Loucy (cell line): ENCODE measurements around the gene GREB1.

Source experiments
- CTCF ChIP-seq: fragments of 200-600 bp; sonication (generic); conservative IDR thresholded peaks from 2 replicates; pipeline ENCODE4 v1.5.1; 2014; ENCODE audit warnings: mild to moderate bottlenecking, antibody characterized with exemption, low read length
- EZH2phosphoT487 ChIP-seq: fragments of 200-600 bp; IDR thresholded peaks from 2 replicates; pipeline ENCODE4 v1.6.1; 2018; ENCODE audit warnings: antibody characterized with exemption, mild to moderate bottlenecking, moderate library complexity, borderline replicate concordance

- TF ChIP-seq CTCF (peak; percentile 51), EZH2phosphoT487 (no peak)
Measured at GRCh38 chr2:11589316-11589940, 55.6 kb downstream of the GREB1 start.
